K562 (cell line): ENCODE results near the gene EML2. TPM values are rescaled to one million over a fixed set of nuclear protein-coding genes. Genes with fewer than 3 reads are reported as not detected.
A peak's percentile ranks its signal among the peaks of the same experiment; 100 is the strongest.

ENCODE experiments used
- CAMTA2 ChIP-seq: fragments of 250-450 bp; sonication (Bioruptor Pico); conservative IDR thresholded peaks from 2 replicates; pipeline ENCODE4 v1.5.1; 2022
- CBX2 ChIP-seq: fragments of 200-600 bp; sonication (generic); IDR thresholded peaks from one replicate; pipeline ENCODE4 v1.6.1; 2012; ENCODE audit warnings: mild to moderate bottlenecking, low read length, inconsistent platforms; ENCODE audit not compliant: insufficient read depth, poor library complexity, severe bottlenecking
- CCNT2 ChIP-seq: IDR thresholded peaks from 2 replicates; pipeline ENCODE4 v1.6.1; 2011; ENCODE audit warnings: borderline replicate concordance, low read depth, mild to moderate bottlenecking, moderate library complexity, mixed read lengths, low read length; ENCODE audit not compliant: insufficient read length; ENCODE audit errors: extremely low read depth
- COPS2 ChIP-seq: fragments of 450-650 bp; conservative IDR thresholded peaks from 2 replicates; pipeline ENCODE4 v1.6.1; 2016; ENCODE audit warnings: mild to moderate bottlenecking, moderate library complexity
- CTCFL ChIP-seq: IDR thresholded peaks from 2 replicates; pipeline ENCODE4 v1.6.1; 2011; ENCODE audit warnings: borderline replicate concordance, low read depth, mild to moderate bottlenecking, moderate library complexity, low read length; ENCODE audit not compliant: insufficient read depth, poor library complexity, severe bottlenecking
- EGR1 ChIP-seq: fragments of 450-650 bp; conservative IDR thresholded peaks from 2 replicates; pipeline ENCODE4 v1.6.1; 2017; ENCODE audit warnings: mild to moderate bottlenecking
- HNRNPL ChIP-seq: fragments of 200-400 bp; formaldehyde crosslinking; IDR thresholded peaks from 2 replicates; pipeline ENCODE4 v1.6.1; 2017; ENCODE audit warnings: low read depth, mild to moderate bottlenecking, low read length
- KAT7 ChIP-seq: sonication (generic); formaldehyde crosslinking; IDR thresholded peaks from 2 replicates; pipeline ENCODE4 v1.8.0; 2022; ENCODE audit warnings: missing genetic modification reagents, mild to moderate bottlenecking, borderline replicate concordance
- NCOA2 ChIP-seq, 2 experiments: fragments of 450-650 bp; IDR thresholded peaks; 2 replicates each; pipeline ENCODE4 v1.6.1; 2018; ENCODE audit warnings: mild to moderate bottlenecking in 2 of 2, moderate library complexity in 1 of 2; ENCODE audit not compliant: partially characterized antibody in 2 of 2
- NRF1 ChIP-seq, 2 experiments: fragments of 450-650 bp; IDR thresholded peaks in 1 of 2; conservative IDR thresholded peaks in 1 of 2; 2 replicates each; pipeline ENCODE4 v1.6.1; 2014; ENCODE audit warnings: mild to moderate bottlenecking in 2 of 2
- PCBP1 ChIP-seq: fragments of 200-400 bp; formaldehyde crosslinking; IDR thresholded peaks from 2 replicates; pipeline ENCODE4 v1.6.1; 2018; ENCODE audit warnings: mild to moderate bottlenecking, low read depth, low read length; ENCODE audit not compliant: poor library complexity, severe bottlenecking
- PTTG1 ChIP-seq: fragments of 450-650 bp; IDR thresholded peaks from 2 replicates; pipeline ENCODE4 v1.6.1; 2016; ENCODE audit warnings: low read depth, mild to moderate bottlenecking, missing genetic modification characterization, missing compliant biosample characterization
- SPI1 ChIP-seq: IDR thresholded peaks from 2 replicates; pipeline ENCODE4 v1.6.1; 2011; ENCODE audit warnings: low read depth, low read length, control low read depth, borderline replicate concordance
- SRSF1 ChIP-seq: fragments of 200-400 bp; formaldehyde crosslinking; IDR thresholded peaks from 2 replicates; pipeline ENCODE4 v1.6.1; 2017; ENCODE audit warnings: mild to moderate bottlenecking, low read depth, low read length, moderate library complexity
- STAT5B ChIP-seq: fragments of 250-450 bp; sonication (Bioruptor Pico); IDR thresholded peaks from 2 replicates; pipeline ENCODE4 v1.8.0; 2021; ENCODE audit warnings: mild to moderate bottlenecking, inconsistent platforms
- STAT6 ChIP-seq: sonication (generic); formaldehyde crosslinking; IDR thresholded peaks from 2 replicates; pipeline ENCODE4 v1.8.1; 2023; ENCODE audit warnings: mild to moderate bottlenecking, missing genetic modification reagents
- YBX1 ChIP-seq: fragments of 450-650 bp; IDR thresholded peaks from 2 replicates; pipeline ENCODE4 v1.7.1; 2016; ENCODE audit warnings: mild to moderate bottlenecking
- ZNF398 ChIP-seq: fragments of 250-450 bp; sonication (Bioruptor Pico); IDR thresholded peaks from 2 replicates; pipeline ENCODE4 v1.8.0; 2021; ENCODE audit warnings: moderate library complexity, mild to moderate bottlenecking, inconsistent platforms
- ZNF511 ChIP-seq: sonication (generic); formaldehyde crosslinking; IDR thresholded peaks from 2 replicates; pipeline ENCODE4 v1.8.0; 2022; ENCODE audit warnings: mild to moderate bottlenecking, missing genetic modification reagents
- ZNF586 ChIP-seq: fragments of 450-650 bp; formaldehyde crosslinking; conservative IDR thresholded peaks from 2 replicates; pipeline ENCODE4 v1.4.0; 2020; ENCODE audit warnings: mild to moderate bottlenecking, moderate library complexity
- polyA plus RNA-seq, 8 experiments: library from polyadenylated mRNA; depleted of rRNA in 4 of 8; stranded (reverse) in 5 of 8; unstranded in 3 of 8; fragments of >200 nt; fragmentation: Nextera tagmentation in 2 of 8; fragmentation: Illumina TruSeq in 1 of 8; extraction: Ambion mirVana in 2 of 8; extraction: Trizol in 1 of 8; gene quantifications; 2 replicates each; pipeline versions ENCODE4 v1.2.1 to v1.2.3, GENCODE V29; 2011 to 2014; ENCODE audit warnings: inconsistent platforms in 1 of 8, missing spikeins in 1 of 8
- total RNA-seq, 7 experiments: library from RNA; depleted of rRNA in 6 of 7; stranded (reverse); fragments of >200 nt in 6 of 7; fragmentation: Illumina TruSeq in 2 of 7; extraction: Trizol in 2 of 7; gene quantifications; 2 replicates each; pipeline versions ENCODE4 v1.2.1 to v1.2.3, GENCODE V29; 2011 to 2021; ENCODE audit warnings: low replicate concordance in 1 of 7

The EML2 gene
- total and polyA plus RNA-seq, 9 of the 15 experiments (the other 6 are each of a cell fraction or from before 2014, with no cell fraction given) = 2.6 to 69.6 (median 24.8) TPM

- no peak for TF ChIP-seq CTCFL
- TF ChIP-seq ZNF586 (CRISPR knock-in tag) = no peak
- TF ChIP-seq SRSF1 = no peak
- no peak for TF ChIP-seq COPS2
- no peak for TF ChIP-seq STAT5B (CRISPR knock-in tag)
- peak; percentile 65; the same call in 1 of the 2 replicates for TF ChIP-seq HNRNPL
- no peak for TF ChIP-seq NCOA2 (IDR thresholded peaks at IDR 0.05; ENCODE audit: partially characterized antibody in 2 of 2)
- TF ChIP-seq EGR1 = peak; percentile 15; the same call in 1 of the 2 replicates
- no peak for TF ChIP-seq ZNF398
- TF ChIP-seq STAT6 = no peak
- peak; percentile 81 for TF ChIP-seq CCNT2
- peak; percentile 53; the same call in 1 of the 2 replicates for TF ChIP-seq ZNF511 (CRISPR knock-in tag)
- TF ChIP-seq YBX1 = no peak
- no peak for TF ChIP-seq CAMTA2 (CRISPR knock-in tag)
- TF ChIP-seq NRF1 (conservative IDR thresholded peaks at IDR 0.05 in 1 of 2, IDR thresholded peaks at IDR 0.05 in 1 of 2) = peak; percentile 65 to 74
- peak; percentile 52; the same call in 1 of the 2 replicates for TF ChIP-seq SPI1
- no peak for TF ChIP-seq PTTG1 (tag)
- peak; percentile 64 for TF ChIP-seq PCBP1
- TF ChIP-seq CBX2 = no peak
- TF ChIP-seq KAT7 (CRISPR knock-in tag) = no peak
Observed at GRCh38 chr19:45670670-45671453, 31.7 kb upstream of the EML2 start (continued).
